ENCODE measurements around the gene MRPL24. TPM values are rescaled to one million over a fixed set of nuclear protein-coding genes. Genes with fewer than 3 reads are reported as not detected.

MRPL24 gene
- total and polyA plus RNA-seq, 2 of the 13 experiments (the other 11 are each of a cell fraction or from before 2014, with no cell fraction given): 38.1 to 42.9 TPM

DNA sequence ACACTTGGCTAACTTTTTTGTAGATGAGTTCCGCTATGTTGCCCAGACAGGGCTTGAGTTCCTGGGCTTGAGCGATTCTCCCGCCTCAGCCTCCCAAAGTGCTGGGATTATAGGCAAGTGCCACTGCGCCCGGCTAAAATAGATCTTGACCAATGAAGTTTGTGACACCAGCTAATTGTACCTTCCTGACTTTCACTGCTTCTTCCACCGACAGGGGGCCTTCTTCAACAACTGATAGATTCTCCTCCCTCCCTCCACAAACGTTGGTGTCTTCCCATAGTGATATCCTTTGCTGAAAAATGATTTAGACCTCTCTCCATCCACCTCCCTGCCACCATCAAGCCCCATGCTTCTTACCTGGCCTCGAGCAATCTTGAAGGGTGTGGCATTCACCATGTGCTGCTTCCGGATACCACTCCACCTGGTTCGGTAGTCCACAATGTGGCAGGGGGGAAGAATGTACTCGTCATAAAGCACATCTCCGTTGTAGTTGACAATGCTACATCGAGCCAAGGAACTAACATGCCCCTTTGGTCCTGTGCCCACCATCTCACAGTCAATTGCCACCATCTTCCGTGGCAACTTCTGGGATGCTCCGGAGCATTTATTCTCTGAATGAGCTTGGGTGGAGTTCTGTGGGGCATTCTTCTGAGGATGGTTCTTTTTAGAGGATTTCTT is 14.2 kb downstream of the MRPL24 start (continued):
- TF ChIP-seq SRSF4 (IDR thresholded peaks at IDR 0.05; ENCODE audit: low read depth, low read length, poor library complexity, severe bottlenecking) (no peak), HOXA7 (CRISPR knock-in tag; IDR thresholded peaks at IDR 0.05) (no peak), ZIK1 (CRISPR knock-in tag; IDR thresholded peaks at IDR 0.05; ENCODE audit: borderline replicate concordance, low read depth) (no peak), ZNF788 (CRISPR knock-in tag; IDR thresholded peaks at IDR 0.05; ENCODE audit: borderline replicate concordance) (no peak; the same call in 1 of the 2 replicates), GATAD1 (CRISPR knock-in tag; IDR thresholded peaks at IDR 0.05) (peak; percentile 58), SAP130 (CRISPR knock-in tag; IDR thresholded peaks at IDR 0.05; ENCODE audit: low read depth) (peak; percentile 20; the same call in 1 of the 2 replicates), ZNF432 (CRISPR knock-in tag; IDR thresholded peaks at IDR 0.05; ENCODE audit: borderline replicate concordance) (no peak), IRX3 (CRISPR knock-in tag; IDR thresholded peaks at IDR 0.05; ENCODE audit: borderline replicate concordance, low read depth) (no peak)
- TF ChIP-seq, protein P1, sequence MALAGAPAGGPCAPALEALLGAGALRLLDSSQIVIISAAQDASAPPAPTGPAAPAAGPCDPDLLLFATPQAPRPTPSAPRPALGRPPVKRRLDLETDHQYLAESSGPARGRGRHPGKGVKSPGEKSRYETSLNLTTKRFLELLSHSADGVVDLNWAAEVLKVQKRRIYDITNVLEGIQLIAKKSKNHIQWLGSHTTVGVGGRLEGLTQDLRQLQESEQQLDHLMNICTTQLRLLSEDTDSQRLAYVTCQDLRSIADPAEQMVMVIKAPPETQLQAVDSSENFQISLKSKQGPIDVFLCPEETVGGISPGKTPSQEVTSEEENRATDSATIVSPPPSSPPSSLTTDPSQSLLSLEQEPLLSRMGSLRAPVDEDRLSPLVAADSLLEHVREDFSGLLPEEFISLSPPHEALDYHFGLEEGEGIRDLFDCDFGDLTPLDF (CRISPR knock-in tag; IDR thresholded peaks at IDR 0.05): 0 out of 2 replicates have a peak, but pooled peaks have one; percentile 1
- TF ChIP-seq, protein P2, sequence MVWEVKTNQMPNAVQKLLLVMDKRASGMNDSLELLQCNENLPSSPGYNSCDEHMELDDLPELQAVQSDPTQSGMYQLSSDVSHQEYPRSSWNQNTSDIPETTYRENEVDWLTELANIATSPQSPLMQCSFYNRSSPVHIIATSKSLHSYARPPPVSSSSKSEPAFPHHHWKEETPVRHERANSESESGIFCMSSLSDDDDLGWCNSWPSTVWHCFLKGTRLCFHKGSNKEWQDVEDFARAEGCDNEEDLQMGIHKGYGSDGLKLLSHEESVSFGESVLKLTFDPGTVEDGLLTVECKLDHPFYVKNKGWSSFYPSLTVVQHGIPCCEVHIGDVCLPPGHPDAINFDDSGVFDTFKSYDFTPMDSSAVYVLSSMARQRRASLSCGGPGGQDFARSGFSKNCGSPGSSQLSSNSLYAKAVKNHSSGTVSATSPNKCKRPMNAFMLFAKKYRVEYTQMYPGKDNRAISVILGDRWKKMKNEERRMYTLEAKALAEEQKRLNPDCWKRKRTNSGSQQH (CRISPR knock-in tag; IDR thresholded peaks at IDR 0.05; ENCODE audit: low read depth): no peak
- TF ChIP-seq, protein P3, sequence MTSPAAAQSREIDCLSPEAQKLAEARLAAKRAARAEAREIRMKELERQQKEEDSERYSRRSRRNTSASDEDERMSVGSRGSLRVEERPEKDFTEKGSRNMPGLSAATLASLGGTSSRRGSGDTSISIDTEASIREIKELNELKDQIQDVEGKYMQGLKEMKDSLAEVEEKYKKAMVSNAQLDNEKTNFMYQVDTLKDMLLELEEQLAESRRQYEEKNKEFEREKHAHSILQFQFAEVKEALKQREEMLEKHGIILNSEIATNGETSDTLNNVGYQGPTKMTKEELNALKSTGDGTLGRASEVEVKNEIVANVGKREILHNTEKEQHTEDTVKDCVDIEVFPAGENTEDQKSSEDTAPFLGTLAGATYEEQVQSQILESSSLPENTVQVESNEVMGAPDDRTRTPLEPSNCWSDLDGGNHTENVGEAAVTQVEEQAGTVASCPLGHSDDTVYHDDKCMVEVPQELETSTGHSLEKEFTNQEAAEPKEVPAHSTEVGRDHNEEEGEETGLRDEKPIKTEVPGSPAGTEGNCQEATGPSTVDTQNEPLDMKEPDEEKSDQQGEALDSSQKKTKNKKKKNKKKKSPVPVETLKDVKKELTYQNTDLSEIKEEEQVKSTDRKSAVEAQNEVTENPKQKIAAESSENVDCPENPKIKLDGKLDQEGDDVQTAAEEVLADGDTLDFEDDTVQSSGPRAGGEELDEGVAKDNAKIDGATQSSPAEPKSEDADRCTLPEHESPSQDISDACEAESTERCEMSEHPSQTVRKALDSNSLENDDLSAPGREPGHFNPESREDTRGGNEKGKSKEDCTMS (CRISPR knock-in tag; conservative IDR thresholded peaks at IDR 0.05): no peak
- TF ChIP-seq, protein P4, sequence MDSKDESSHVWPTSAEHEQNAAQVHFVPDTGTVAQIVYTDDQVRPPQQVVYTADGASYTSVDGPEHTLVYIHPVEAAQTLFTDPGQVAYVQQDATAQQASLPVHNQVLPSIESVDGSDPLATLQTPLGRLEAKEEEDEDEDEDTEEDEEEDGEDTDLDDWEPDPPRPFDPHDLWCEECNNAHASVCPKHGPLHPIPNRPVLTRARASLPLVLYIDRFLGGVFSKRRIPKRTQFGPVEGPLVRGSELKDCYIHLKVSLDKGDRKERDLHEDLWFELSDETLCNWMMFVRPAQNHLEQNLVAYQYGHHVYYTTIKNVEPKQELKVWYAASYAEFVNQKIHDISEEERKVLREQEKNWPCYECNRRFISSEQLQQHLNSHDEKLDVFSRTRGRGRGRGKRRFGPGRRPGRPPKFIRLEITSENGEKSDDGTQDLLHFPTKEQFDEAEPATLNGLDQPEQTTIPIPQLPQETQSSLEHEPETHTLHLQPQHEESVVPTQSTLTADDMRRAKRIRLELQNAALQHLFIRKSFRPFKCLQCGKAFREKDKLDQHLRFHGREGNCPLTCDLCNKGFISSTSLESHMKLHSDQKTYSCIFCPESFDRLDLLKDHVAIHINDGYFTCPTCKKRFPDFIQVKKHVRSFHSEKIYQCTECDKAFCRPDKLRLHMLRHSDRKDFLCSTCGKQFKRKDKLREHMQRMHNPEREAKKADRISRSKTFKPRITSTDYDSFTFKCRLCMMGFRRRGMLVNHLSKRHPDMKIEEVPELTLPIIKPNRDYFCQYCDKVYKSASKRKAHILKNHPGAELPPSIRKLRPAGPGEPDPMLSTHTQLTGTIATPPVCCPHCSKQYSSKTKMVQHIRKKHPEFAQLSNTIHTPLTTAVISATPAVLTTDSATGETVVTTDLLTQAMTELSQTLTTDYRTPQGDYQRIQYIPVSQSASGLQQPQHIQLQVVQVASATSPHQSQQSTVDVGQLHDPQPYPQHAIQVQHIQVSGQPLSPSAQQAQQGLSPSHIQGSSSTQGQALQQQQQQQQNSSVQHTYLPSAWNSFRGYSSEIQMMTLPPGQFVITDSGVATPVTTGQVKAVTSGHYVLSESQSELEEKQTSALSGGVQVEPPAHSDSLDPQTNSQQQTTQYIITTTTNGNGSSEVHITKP (CRISPR knock-in tag; IDR thresholded peaks at IDR 0.05; ENCODE audit: low read depth): 0 out of 2 replicates have a peak, but pooled peaks have one; percentile 37

All from HepG2 (cell line).